Liver (tissue), 9 donors: ENCODE results near the gene FAU. TPM values are rescaled to one million over a fixed set of nuclear protein-coding genes. Genes with fewer than 3 reads are reported as not detected.
A peak's percentile ranks its signal among the peaks of the same experiment; 100 is the strongest.

Source experiments
- DNase-seq: peaks from one replicate; pipeline ENCODE4 v3.0.0-alpha.2; 2017; ENCODE audit warnings: low spot score
- H3K27ac ChIP-seq, 2 donors: one replicate each; pipeline ENCODE4 v1.7.0; 2013; ENCODE audit warnings: inconsistent platforms in 2 of 2, low read length in 2 of 2, control low read depth in 1 of 2, low read depth in 1 of 2, mild to moderate bottlenecking in 1 of 2
- H3K27me3 ChIP-seq, 4 donors: one replicate each; pipeline versions ENCODE4 v1.6.1 to v1.7.0; 2013; ENCODE audit warnings: low read length in 3 of 4, inconsistent platforms in 1 of 4, mild to moderate bottlenecking in 1 of 4, moderate library complexity in 1 of 4; ENCODE audit not compliant: control insufficient read depth in 4 of 4, insufficient read depth in 4 of 4
- H3K36me3 ChIP-seq, 4 donors: one replicate each; pipeline versions ENCODE4 v1.6.1 to v1.7.0; 2013; ENCODE audit warnings: low read length in 3 of 4, mild to moderate bottlenecking in 3 of 4, low read depth in 1 of 4, moderate library complexity in 1 of 4; ENCODE audit not compliant: control insufficient read depth in 4 of 4, insufficient read depth in 3 of 4
- H3K4me1 ChIP-seq, 4 donors: one replicate each; pipeline versions ENCODE4 v1.6.1 to v1.7.0; 2013; ENCODE audit warnings: low read length in 3 of 4, mild to moderate bottlenecking in 3 of 4, moderate library complexity in 1 of 4; ENCODE audit not compliant: control insufficient read depth in 4 of 4, insufficient read depth in 4 of 4
- H3K4me3 ChIP-seq, 3 donors: one replicate each; pipeline versions ENCODE4 v1.6.1 to v1.7.0; 2013; ENCODE audit warnings: low read length in 3 of 3, control low read depth in 1 of 3, low read depth in 1 of 3, mild to moderate bottlenecking in 1 of 3
- H3K9ac ChIP-seq, 2 donors: one replicate each; pipeline ENCODE4 v1.7.0; 2013; ENCODE audit warnings: low read length in 2 of 2, mild to moderate bottlenecking in 2 of 2, moderate library complexity in 2 of 2, control low read depth in 1 of 2, low read depth in 1 of 2
- H3K9me3 ChIP-seq, 4 donors: one replicate each; pipeline versions ENCODE4 v1.6.1 to v1.7.0; 2013; ENCODE audit warnings: low read length in 3 of 4; ENCODE audit not compliant: control insufficient read depth in 4 of 4
- FOXA2 ChIP-seq: IDR thresholded peaks from 2 replicates; pipeline ENCODE4 v1.6.1; 2016; ENCODE audit warnings: antibody characterized with exemption
- GABPA ChIP-seq, 2 donors: IDR thresholded peaks in 1 of 2; conservative IDR thresholded peaks in 1 of 2; 2 replicates each; pipeline ENCODE4 v1.6.1; 2016; ENCODE audit warnings: antibody characterized with exemption in 2 of 2, mild to moderate bottlenecking in 1 of 2, moderate library complexity in 1 of 2
- HNF4A ChIP-seq, 2 donors: conservative IDR thresholded peaks; 2 replicates each; pipeline ENCODE4 v1.6.1; 2016; ENCODE audit warnings: antibody characterized with exemption in 2 of 2, mild to moderate bottlenecking in 2 of 2
- HNF4G ChIP-seq: IDR thresholded peaks from 2 replicates; pipeline ENCODE4 v1.6.1; 2016; ENCODE audit warnings: antibody characterized with exemption
- JUND ChIP-seq, 2 donors: IDR thresholded peaks; 2 replicates each; pipeline ENCODE4 v1.6.1; 2016; ENCODE audit warnings: antibody characterized with exemption in 2 of 2
- NR2F2 ChIP-seq: IDR thresholded peaks from 2 replicates; pipeline ENCODE4 v1.6.1; 2016; ENCODE audit warnings: antibody characterized with exemption
- RAD21 ChIP-seq, 2 donors: IDR thresholded peaks; 2 replicates each; pipeline ENCODE4 v1.6.1; 2016; ENCODE audit warnings: antibody characterized with exemption in 2 of 2, mild to moderate bottlenecking in 2 of 2
- RXRA ChIP-seq, 2 donors: IDR thresholded peaks; 2 replicates each; pipeline ENCODE4 v1.6.1; 2017 to 2018; ENCODE audit warnings: antibody characterized with exemption in 2 of 2, mild to moderate bottlenecking in 1 of 2
- SP1 ChIP-seq: IDR thresholded peaks from 2 replicates; pipeline ENCODE4 v1.6.1; 2018; ENCODE audit warnings: antibody characterized with exemption, mild to moderate bottlenecking
- WGBS: extraction: QIAGEN DNeasy Blood & Tissue Kit; methylation state at CpG from one replicate; pipeline ENCODE4 v1.1.7; 2013; 5-methylcytosine and 5-hydroxymethylcytosine counted together
- polyA plus RNA-seq, 2 donors: library from polyadenylated mRNA; stranded (reverse) in 1 of 2; unstranded in 1 of 2; fragments of 200-250 nt in 1 of 2; fragments of >200 nt in 1 of 2; fragmentation: Nextera tagmentation in 1 of 2; extraction: Ambion mirVana in 1 of 2; gene quantifications; one replicate each; pipeline versions ENCODE4 v1.2.1 to v1.2.3, GENCODE V29; 2013 to 2015
- total RNA-seq, 2 donors: library from RNA; depleted of rRNA; stranded (reverse); fragments of >200 nt; gene quantifications; one replicate each; pipeline ENCODE4 v1.2.3, GENCODE V29; 2014
- TF ChIP-seq, protein P1 (sequence below): IDR thresholded peaks from 2 replicates; pipeline ENCODE4 v1.6.1; 2016; ENCODE audit warnings: antibody characterized with exemption, mild to moderate bottlenecking
- TF ChIP-seq, protein P2 (sequence below): IDR thresholded peaks from 2 replicates; pipeline ENCODE4 v1.6.1; 2016; ENCODE audit warnings: antibody characterized with exemption
- TF ChIP-seq, protein P3 (sequence below): IDR thresholded peaks from 2 replicates; pipeline ENCODE4 v1.6.1; 2016; ENCODE audit warnings: antibody characterized with exemption
- TF ChIP-seq, protein P4 (sequence below): IDR thresholded peaks from 2 replicates; pipeline ENCODE4 v1.6.1; 2016; ENCODE audit warnings: antibody characterized with exemption
- donor health status: healthy.
- donor health status: healthy.
- donor health status: healthy.
- donor health status: healthy.
- donor health status: healthy.

Gene FAU
- total and polyA plus RNA-seq, 4 donors = 199 to 535 (median 362) TPM

DNA sequence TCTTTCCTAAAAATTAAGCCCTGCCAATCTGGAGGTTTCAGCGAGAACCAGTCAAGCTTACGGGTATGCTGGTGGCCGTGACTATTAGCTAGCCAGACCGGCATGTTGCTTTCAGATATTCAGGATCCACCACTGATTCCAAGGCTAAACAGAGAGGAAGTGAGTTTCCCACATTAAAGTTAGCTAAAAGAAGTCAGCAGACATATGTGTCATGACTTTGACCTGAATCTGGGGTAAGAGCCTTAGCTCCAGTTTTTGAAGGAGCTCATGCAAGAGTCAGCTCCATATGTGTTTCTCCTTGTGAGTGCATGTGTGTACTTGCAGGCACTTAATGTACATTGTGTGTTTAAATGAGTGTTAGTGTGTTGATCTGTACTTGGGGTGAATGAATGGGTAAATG is 36.5 kb downstream of the FAU start:
- Histone ChIP-seq H3K36me3 (peaks cover 5 to 39% (median 13%) of the 10 kb centered on the region in 4 donors), H3K27ac (no peak overlapping the region), H3K4me3 (no peak overlapping the region), H3K9ac (no peak overlapping the region), H3K9me3 (no peaks in the 10 kb centered on the region), H3K4me1 (peaks cover 10 to 23% (median 18%) of the 10 kb centered on the region in 4 donors), H3K27me3 (no peaks in the 10 kb centered on the region)
- TF ChIP-seq JUND (IDR thresholded peaks at IDR 0.05) (no peak), HNF4G (no peak), FOXA2 (no peak), HNF4A (conservative IDR thresholded peaks at IDR 0.05) (no peak), RXRA (IDR thresholded peaks at IDR 0.05) (no peak), SP1 (no peak), RAD21 (IDR thresholded peaks at IDR 0.05) (no peak)
- TF ChIP-seq, protein P1, sequence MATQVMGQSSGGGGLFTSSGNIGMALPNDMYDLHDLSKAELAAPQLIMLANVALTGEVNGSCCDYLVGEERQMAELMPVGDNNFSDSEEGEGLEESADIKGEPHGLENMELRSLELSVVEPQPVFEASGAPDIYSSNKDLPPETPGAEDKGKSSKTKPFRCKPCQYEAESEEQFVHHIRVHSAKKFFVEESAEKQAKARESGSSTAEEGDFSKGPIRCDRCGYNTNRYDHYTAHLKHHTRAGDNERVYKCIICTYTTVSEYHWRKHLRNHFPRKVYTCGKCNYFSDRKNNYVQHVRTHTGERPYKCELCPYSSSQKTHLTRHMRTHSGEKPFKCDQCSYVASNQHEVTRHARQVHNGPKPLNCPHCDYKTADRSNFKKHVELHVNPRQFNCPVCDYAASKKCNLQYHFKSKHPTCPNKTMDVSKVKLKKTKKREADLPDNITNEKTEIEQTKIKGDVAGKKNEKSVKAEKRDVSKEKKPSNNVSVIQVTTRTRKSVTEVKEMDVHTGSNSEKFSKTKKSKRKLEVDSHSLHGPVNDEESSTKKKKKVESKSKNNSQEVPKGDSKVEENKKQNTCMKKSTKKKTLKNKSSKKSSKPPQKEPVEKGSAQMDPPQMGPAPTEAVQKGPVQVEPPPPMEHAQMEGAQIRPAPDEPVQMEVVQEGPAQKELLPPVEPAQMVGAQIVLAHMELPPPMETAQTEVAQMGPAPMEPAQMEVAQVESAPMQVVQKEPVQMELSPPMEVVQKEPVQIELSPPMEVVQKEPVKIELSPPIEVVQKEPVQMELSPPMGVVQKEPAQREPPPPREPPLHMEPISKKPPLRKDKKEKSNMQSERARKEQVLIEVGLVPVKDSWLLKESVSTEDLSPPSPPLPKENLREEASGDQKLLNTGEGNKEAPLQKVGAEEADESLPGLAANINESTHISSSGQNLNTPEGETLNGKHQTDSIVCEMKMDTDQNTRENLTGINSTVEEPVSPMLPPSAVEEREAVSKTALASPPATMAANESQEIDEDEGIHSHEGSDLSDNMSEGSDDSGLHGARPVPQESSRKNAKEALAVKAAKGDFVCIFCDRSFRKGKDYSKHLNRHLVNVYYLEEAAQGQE = no peak
- TF ChIP-seq, protein P2, sequence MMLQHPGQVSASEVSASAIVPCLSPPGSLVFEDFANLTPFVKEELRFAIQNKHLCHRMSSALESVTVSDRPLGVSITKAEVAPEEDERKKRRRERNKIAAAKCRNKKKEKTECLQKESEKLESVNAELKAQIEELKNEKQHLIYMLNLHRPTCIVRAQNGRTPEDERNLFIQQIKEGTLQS = no peak
- no peak for DNase-seq
- 95% methylated on average over 4 of the region's 4 CpGs for WGBS

DNA sequence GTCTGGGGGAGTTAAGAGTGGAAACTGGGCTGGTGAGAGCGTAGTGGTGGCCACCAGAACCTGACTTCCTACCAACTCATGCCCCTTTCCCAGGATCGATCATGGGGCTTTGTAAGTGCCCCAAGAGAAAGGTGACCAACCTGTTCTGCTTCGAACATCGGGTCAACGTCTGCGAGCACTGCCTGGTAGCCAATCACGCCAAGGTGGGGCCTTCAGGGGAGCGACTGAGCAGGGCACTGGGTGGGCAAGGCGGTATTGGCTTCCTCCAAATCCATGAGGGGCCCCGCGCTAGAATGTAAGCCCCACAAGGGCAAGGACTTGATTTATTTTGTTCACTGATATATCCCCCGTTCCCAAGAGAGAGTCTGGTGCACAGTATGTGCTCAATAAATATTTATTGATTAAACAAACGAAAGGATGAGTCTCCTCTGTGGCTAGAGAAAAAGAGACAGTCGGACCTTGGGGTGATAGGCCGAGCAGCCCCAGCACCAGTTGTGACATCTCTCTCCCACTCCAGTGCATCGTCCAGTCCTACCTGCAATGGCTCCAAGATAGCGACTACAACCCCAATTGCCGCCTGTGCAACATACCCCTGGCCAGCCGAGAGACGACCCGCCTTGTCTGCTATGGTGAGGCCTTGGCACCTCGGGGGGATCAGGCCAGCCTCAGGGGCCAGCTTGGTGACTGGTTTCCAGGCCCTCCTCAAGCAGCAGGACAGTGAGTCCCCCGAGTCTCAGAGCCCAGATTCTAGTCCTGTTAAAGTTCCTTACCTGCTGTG is 37.1 kb downstream of the FAU start:
- H3K27me3 ChIP-seq = no peaks in the 10 kb centered on the region
- H3K36me3 ChIP-seq = peaks cover 5 to 39% (median 13%) of the 10 kb centered on the region in 4 donors
- WGBS = 41% methylated on average over 23 of the region's 23 CpGs
- peaks cover 10 to 23% (median 18%) of the 10 kb centered on the region in 4 donors for H3K4me1 ChIP-seq
- peak overlapping the region; percentile 79 to 91 for H3K9ac ChIP-seq
- H3K9me3 ChIP-seq = no peaks in the 10 kb centered on the region
- TF ChIP-seq HNF4A (conservative IDR thresholded peaks at IDR 0.05) = no peak
- TF ChIP-seq RAD21 (IDR thresholded peaks at IDR 0.05) = no peak
- TF ChIP-seq, protein P3, sequence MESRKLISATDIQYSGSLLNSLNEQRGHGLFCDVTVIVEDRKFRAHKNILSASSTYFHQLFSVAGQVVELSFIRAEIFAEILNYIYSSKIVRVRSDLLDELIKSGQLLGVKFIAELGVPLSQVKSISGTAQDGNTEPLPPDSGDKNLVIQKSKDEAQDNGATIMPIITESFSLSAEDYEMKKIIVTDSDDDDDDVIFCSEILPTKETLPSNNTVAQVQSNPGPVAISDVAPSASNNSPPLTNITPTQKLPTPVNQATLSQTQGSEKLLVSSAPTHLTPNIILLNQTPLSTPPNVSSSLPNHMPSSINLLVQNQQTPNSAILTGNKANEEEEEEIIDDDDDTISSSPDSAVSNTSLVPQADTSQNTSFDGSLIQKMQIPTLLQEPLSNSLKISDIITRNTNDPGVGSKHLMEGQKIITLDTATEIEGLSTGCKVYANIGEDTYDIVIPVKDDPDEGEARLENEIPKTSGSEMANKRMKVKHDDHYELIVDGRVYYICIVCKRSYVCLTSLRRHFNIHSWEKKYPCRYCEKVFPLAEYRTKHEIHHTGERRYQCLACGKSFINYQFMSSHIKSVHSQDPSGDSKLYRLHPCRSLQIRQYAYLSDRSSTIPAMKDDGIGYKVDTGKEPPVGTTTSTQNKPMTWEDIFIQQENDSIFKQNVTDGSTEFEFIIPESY = no peak
- TF ChIP-seq, protein P4, sequence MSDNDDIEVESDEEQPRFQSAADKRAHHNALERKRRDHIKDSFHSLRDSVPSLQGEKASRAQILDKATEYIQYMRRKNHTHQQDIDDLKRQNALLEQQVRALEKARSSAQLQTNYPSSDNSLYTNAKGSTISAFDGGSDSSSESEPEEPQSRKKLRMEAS = no peak
- no peak for TF ChIP-seq NR2F2
- no peak for TF ChIP-seq HNF4G
- TF ChIP-seq RXRA (IDR thresholded peaks at IDR 0.05) = no peak
- no peak for TF ChIP-seq GABPA (IDR thresholded peaks at IDR 0.05 in 1 of 2, conservative IDR thresholded peaks at IDR 0.05 in 1 of 2)
- peak overlapping the region; percentile 75 to 96 (median 80) for H3K4me3 ChIP-seq
- H3K27ac ChIP-seq = peak overlapping the region; percentile 80 to 89
- no peak for DNase-seq
